HPDE6-E6E7 (cell line): ENCODE measurements around the gene PABPC1L2B.
"Not testable (repeated sequence)": the region's sequence is repeated elsewhere in the genome, so short reads cannot be mapped to it uniquely, and the experiment has no call there.

ENCODE experiments used
- DNase-seq: peaks from one replicate; pipeline ENCODE4 v3.0.0; 2011; ENCODE audit warnings: missing footprints; ENCODE audit errors: extremely low spot score

PABPC1L2B gene

GRCh38 chrX:73002733-73003132 is at the start of gene PABPC1L2B:
Gene PABPC1L2B (plus strand): TSS chrX:73002939. CDS start chrX:73003643, 704 bp downstream.
- not testable (repeated sequence) for DNase-seq

- not testable (repeated sequence) for DNase-seq
Observed at GRCh38 chrX:72959971-72960370, 42.8 kb upstream of the PABPC1L2B start.

- not testable (repeated sequence) for DNase-seq
Observed at GRCh38 chrX:72971859-72972258, 30.9 kb upstream of the PABPC1L2B start.

GRCh38 chrX:72974885-72975284 is 27.9 kb upstream of the PABPC1L2B start:
- not testable (repeated sequence) for DNase-seq

- DNase-seq, result not testable (repeated sequence)
Observed at GRCh38 chrX:72980894-72981469, 21.8 kb upstream of the PABPC1L2B start.

GRCh38 chrX:73004032-73004431 is 1.3 kb downstream of the PABPC1L2B start:
- not testable (repeated sequence) for DNase-seq

- no peak for DNase-seq
Observed at GRCh38 chrX:73021361-73022092, 18.8 kb downstream of the PABPC1L2B start.

- DNase-seq, result not testable (repeated sequence)
Observed at GRCh38 chrX:73022093-73022445, 19.3 kb downstream of the PABPC1L2B start.

GRCh38 chrX:73028876-73029275 is 26.1 kb downstream of the PABPC1L2B start:
- no peak for DNase-seq
